CD14-positive monocyte (primary cell): ENCODE measurements around the gene ZNF865. TPM values are rescaled to one million over a fixed set of nuclear protein-coding genes. Genes with fewer than 3 reads are reported as not detected.

Experiments used
- DNase-seq, 3 donors: peaks; one replicate each; pipeline ENCODE4 v3.0.0-alpha.2; 2011 to 2022
- H2AFZ ChIP-seq: 2 replicates; pipeline ENCODE4 v1.6.0; 2012; ENCODE audit warnings: mild to moderate bottlenecking, low read depth, low read length, inconsistent platforms; ENCODE audit not compliant: insufficient read depth, poor library complexity, severe bottlenecking
- H3K27ac ChIP-seq, 2 donors: 1 replicate in 1 of 2; 2 replicates in 1 of 2; pipeline ENCODE4 v1.5.1; 2012 to 2013; ENCODE audit warnings: low read length in 2 of 2, control low read depth in 1 of 2, inconsistent platforms in 1 of 2, low read depth in 1 of 2, mild to moderate bottlenecking in 1 of 2
- H3K27me3 ChIP-seq, 2 donors: one replicate each; pipeline versions ENCODE4 v1.6.0 to v1.6.1; 2011 to 2013; ENCODE audit warnings: low read length in 2 of 2; ENCODE audit not compliant: control insufficient read depth in 2 of 2, insufficient read depth in 2 of 2
- H3K36me3 ChIP-seq, 2 donors: replicated peaks in 1 of 2; 1 replicate in 1 of 2; 2 replicates in 1 of 2; pipeline versions ENCODE4 v1.5.1 to v1.6.1; 2012 to 2013; ENCODE audit warnings: low read length in 2 of 2, control low read depth in 1 of 2, inconsistent platforms in 1 of 2, mild to moderate bottlenecking in 1 of 2; ENCODE audit not compliant: insufficient read depth in 2 of 2, control insufficient read depth in 1 of 2
- H3K4me1 ChIP-seq, 2 donors: 1 replicate in 1 of 2; 2 replicates in 1 of 2; pipeline versions ENCODE4 v1.5.1 to v1.6.1; 2012 to 2013; ENCODE audit warnings: low read length in 2 of 2, control low read depth in 1 of 2, inconsistent platforms in 1 of 2, mild to moderate bottlenecking in 1 of 2, moderate library complexity in 1 of 2; ENCODE audit not compliant: insufficient read depth in 2 of 2, control insufficient read depth in 1 of 2
- H3K4me2 ChIP-seq: replicated peaks from 2 replicates; pipeline ENCODE3; 2012; ENCODE audit warnings: low read length, moderate library complexity, mild to moderate bottlenecking; ENCODE audit not compliant: poor library complexity, severe bottlenecking; ENCODE audit errors: extremely low read depth
- H3K4me3 ChIP-seq, 3 experiments: fragments of 200-600 bp in 1 of 3; sonication (generic) in 1 of 3; replicated peaks in 1 of 3; 1 replicate in 2 of 3; 2 replicates in 1 of 3; pipeline ENCODE4 v1.5.1; 2011 to 2013; ENCODE audit warnings: low read length in 3 of 3, mild to moderate bottlenecking in 3 of 3, control low read depth in 2 of 3, low read depth in 2 of 3, inconsistent platforms in 1 of 3, moderate library complexity in 1 of 3
- H3K79me2 ChIP-seq: 2 replicates; pipeline ENCODE4 v1.6.0; 2012; ENCODE audit warnings: mild to moderate bottlenecking, control low read depth, inconsistent platforms, low read length, moderate library complexity; ENCODE audit not compliant: insufficient read depth
- H3K9ac ChIP-seq: 2 replicates; pipeline ENCODE4 v1.6.0; 2017; ENCODE audit warnings: low read length, mild to moderate bottlenecking; ENCODE audit not compliant: insufficient read depth, poor library complexity, severe bottlenecking
- H3K9me3 ChIP-seq, 2 donors: replicated peaks in 1 of 2; 1 replicate in 1 of 2; 2 replicates in 1 of 2; pipeline versions ENCODE4 v1.5.1 to v1.6.1; 2012 to 2013; ENCODE audit warnings: low read length in 2 of 2, control low read depth in 1 of 2; ENCODE audit not compliant: control insufficient read depth in 1 of 2, insufficient read depth in 1 of 2
- H4K20me1 ChIP-seq: 2 replicates; pipeline ENCODE4 v1.6.0; 2012; ENCODE audit warnings: mild to moderate bottlenecking, low read length, control low read depth, moderate library complexity; ENCODE audit not compliant: insufficient read depth
- H3K27ac Mint-ChIP-seq, 7 donors: one replicate each; pipeline ENCODE4 v1.8.0; 2020; ENCODE audit warnings: mild to moderate bottlenecking in 7 of 7, mixed read lengths in 7 of 7, moderate library complexity in 6 of 7, inconsistent platforms in 2 of 7
- H3K27me3 Mint-ChIP-seq, 3 donors: one replicate each; pipeline ENCODE4 v1.8.0; 2021 to 2022; ENCODE audit warnings: low read depth in 3 of 3, mild to moderate bottlenecking in 3 of 3, mixed read lengths in 3 of 3, moderate library complexity in 3 of 3, inconsistent platforms in 1 of 3
- H3K36me3 Mint-ChIP-seq, 2 donors: one replicate each; pipeline ENCODE4 v1.8.0; 2020; ENCODE audit warnings: mixed read lengths in 2 of 2, inconsistent platforms in 1 of 2, mild to moderate bottlenecking in 1 of 2
- H3K4me1 Mint-ChIP-seq: one replicate; pipeline ENCODE4 v1.8.0; 2020; ENCODE audit warnings: mild to moderate bottlenecking, mixed read lengths
- H3K4me3 Mint-ChIP-seq, 2 donors: one replicate each; pipeline ENCODE4 v1.8.0; 2020; ENCODE audit warnings: mild to moderate bottlenecking in 2 of 2, mixed read lengths in 2 of 2, moderate library complexity in 1 of 2
- H3K9me3 Mint-ChIP-seq, 7 donors: one replicate each; pipeline ENCODE4 v1.8.0; 2020 to 2022; ENCODE audit warnings: mixed read lengths in 7 of 7, mild to moderate bottlenecking in 6 of 7, moderate library complexity in 6 of 7, inconsistent platforms in 2 of 7
- CTCF ChIP-seq: fragments of 200-600 bp; IDR thresholded peaks from one replicate; pipeline ENCODE4 v1.8.0; 2022; ENCODE audit warnings: antibody characterized with exemption, mild to moderate bottlenecking
- WGBS: methylation state at CpG from one replicate; pipeline ENCODE4 v1.1.5; 2013; ENCODE audit warnings: missing lambda C conversion rate; ENCODE audit not compliant: insufficient coverage; 5-methylcytosine and 5-hydroxymethylcytosine counted together
- intact Hi-C, 2 donors: fragments of 100-400 bp; cut with micrococcal nuclease; formaldehyde crosslinking; loops; one replicate each; pipeline versions ENCODE4 v1.15.0 to v1.15.1; 2023
- polyA plus RNA-seq, 3 donors: library from polyadenylated mRNA; depleted of rRNA in 1 of 3; unstranded in 2 of 3; stranded (reverse) in 1 of 3; fragments of 300-500 nt in 2 of 3; fragments of >200 nt in 1 of 3; fragmentation: Illumina TruSeq in 2 of 3; gene quantifications; 1 replicate in 2 of 3; 2 replicates in 1 of 3; pipeline ENCODE4 v1.2.3, GENCODE V29; 2012 to 2021

ZNF865 gene
- polyA plus RNA-seq, 3 donors = 0.03 to 6.0 (median 0.07) TPM

GRCh38 chr19:55624109-55625003 is 18.9 kb downstream of the ZNF865 start, which contains the start of gene ZNF784:
Gene ZNF784 (minus strand): TSS chr19:55624566. CDS start chr19:55624561, 5 bp downstream.
- Histone ChIP-seq H3K4me3 (peak within 1 kb of the TSS; percentile 54 to 85 (median 63)), H3K36me3 (no peaks in the 10 kb centered on the region), H3K79me2 (peaks cover 17% of the 10 kb centered on the region), H3K4me1 (peaks cover 45 to 54% of the 10 kb centered on the region in 2 donors), H3K9me3 (no peaks in the 10 kb centered on the region), H4K20me1 (no peaks in the 10 kb centered on the region), H3K27me3 (no peaks in the 10 kb centered on the region), H3K27ac (peak within 1 kb of the TSS; percentile 78 to 86), H3K4me2 (peak within 1 kb of the TSS; percentile 70), H2AFZ (peak within 1 kb of the TSS; percentile 76), H3K9ac (peak within 1 kb of the TSS; percentile 78)
- intact Hi-C loops = loop anchor here (2.0 to 5.0 kb wide), 2 partner anchors 26 to 37 kb away; partner anchors contain the start of gene FIZ1 (in 1 of the 2)
- Mint-ChIP-seq H3K9me3 (peaks cover 0 to 4% (median 0%) of the 10 kb centered on the region in 7 donors), H3K27ac (peak within 1 kb of the TSS; percentile 91 to 99 (median 98)), H3K4me1 (peaks cover 40% of the 10 kb centered on the region), H3K27me3 (peaks cover 0 to 8% (median 1%) of the 10 kb centered on the region in 3 donors), H3K36me3 (peaks cover 5 to 14% of the 10 kb centered on the region in 2 donors), H3K4me3 (peak within 1 kb of the TSS; percentile 85 to 94)
- under 1% methylated on average over 40 of the region's 56 CpGs for WGBS
- no peak for TF ChIP-seq CTCF
- DNase-seq = peak; percentile 88 to 94 (median 91)

GRCh38 chr19:55625004-55625326 is 19.5 kb downstream of the ZNF865 start:
- intact Hi-C loops = loop anchor here in 1 of 2 donors (2.0 kb wide), 1 partner anchor 26 kb away; the partner anchor contains the start of gene FIZ1
- Mint-ChIP-seq H3K27ac (peak overlapping the region; percentile 61 to 99 (median 95)), H3K36me3 (peaks cover 3 to 10% of the 10 kb centered on the region in 2 donors), H3K27me3 (peaks cover 0 to 9% (median 1%) of the 10 kb centered on the region in 3 donors), H3K4me1 (peaks cover 34% of the 10 kb centered on the region), H3K4me3 (peak overlapping the region; percentile 85 to 94), H3K9me3 (peaks cover 0 to 4% (median 0%) of the 10 kb centered on the region in 7 donors)
- Histone ChIP-seq H3K36me3 (no peaks in the 10 kb centered on the region), H4K20me1 (no peaks in the 10 kb centered on the region), H3K27ac (peak overlapping the region in 1 of 2 donors; percentile 86), H3K4me1 (peaks cover 39 to 48% of the 10 kb centered on the region in 2 donors), H2AFZ (peak overlapping the region; percentile 76), H3K9me3 (no peaks in the 10 kb centered on the region), H3K4me3 (peak overlapping the region; percentile 54 to 85 (median 63)), H3K79me2 (peaks cover 17% of the 10 kb centered on the region), H3K4me2 (peak overlapping the region; percentile 70), H3K27me3 (no peaks in the 10 kb centered on the region), H3K9ac (no peak overlapping the region)
- DNase-seq = no peak
- TF ChIP-seq CTCF = no peak
- no CpG with 5 or more reads among the region's 11 CpGs for WGBS
